Measurements from ENCODE around the gene ATP2B1. TPM values are rescaled to one million over a fixed set of nuclear protein-coding genes. Genes with fewer than 3 reads are reported as not detected.

The ATP2B1 gene
- total RNA-seq, 1 donor from 2014 or later, result 10.7 TPM

- Histone ChIP-seq H3K9me3 (replicated peaks) (no peaks in the 10 kb centered on the region), H3K4me1 (no peaks in the 10 kb centered on the region), H3K27ac (replicated peaks) (no peak overlapping the region), H3K27me3 (ENCODE audit: low read depth) (no peaks in the 10 kb centered on the region), H3K4me3 (no peak overlapping the region), H3K36me3 (peaks cover 10% of the 10 kb centered on the region)
- no peak for DNase-seq
- no peak for TF ChIP-seq CTCF (IDR thresholded peaks at IDR 0.05; ENCODE audit: borderline replicate concordance)
- intact Hi-C loops (cut with micrococcal nuclease), result no loop called here
Measured at GRCh38 chr12:89636776-89637160, 71.9 kb downstream of the ATP2B1 start.

- H3K9me3 ChIP-seq (replicated peaks), result no peaks in the 10 kb centered on the region
- DNase-seq, result no peak
- no peak overlapping the region for H3K27ac ChIP-seq (replicated peaks)
- intact Hi-C loops (cut with micrococcal nuclease), result no loop called here
- no peaks in the 10 kb centered on the region for H3K4me1 ChIP-seq
- no peak overlapping the region for H3K4me3 ChIP-seq
- TF ChIP-seq CTCF (IDR thresholded peaks at IDR 0.05; ENCODE audit: borderline replicate concordance), result no peak
- H3K36me3 ChIP-seq, result peaks cover 12% of the 10 kb centered on the region
- H3K27me3 ChIP-seq (ENCODE audit: low read depth), result no peaks in the 10 kb centered on the region
Measured at GRCh38 chr12:89636052-89636775, 72.4 kb downstream of the ATP2B1 start.

GRCh38 chr12:89634508-89634907 is 74.1 kb downstream of the ATP2B1 start:
- peaks cover 18% of the 10 kb centered on the region for H3K36me3 ChIP-seq
- no peaks in the 10 kb centered on the region for H3K27me3 ChIP-seq (ENCODE audit: low read depth)
- no peaks in the 10 kb centered on the region for H3K4me1 ChIP-seq
- TF ChIP-seq CTCF (IDR thresholded peaks at IDR 0.05; ENCODE audit: borderline replicate concordance), result no peak
- H3K9me3 ChIP-seq (replicated peaks), result no peaks in the 10 kb centered on the region
- no peak for DNase-seq
- intact Hi-C loops (cut with micrococcal nuclease), result no loop called here
- no peak overlapping the region for H3K4me3 ChIP-seq
- H3K27ac ChIP-seq (replicated peaks), result no peak overlapping the region

DNA sequence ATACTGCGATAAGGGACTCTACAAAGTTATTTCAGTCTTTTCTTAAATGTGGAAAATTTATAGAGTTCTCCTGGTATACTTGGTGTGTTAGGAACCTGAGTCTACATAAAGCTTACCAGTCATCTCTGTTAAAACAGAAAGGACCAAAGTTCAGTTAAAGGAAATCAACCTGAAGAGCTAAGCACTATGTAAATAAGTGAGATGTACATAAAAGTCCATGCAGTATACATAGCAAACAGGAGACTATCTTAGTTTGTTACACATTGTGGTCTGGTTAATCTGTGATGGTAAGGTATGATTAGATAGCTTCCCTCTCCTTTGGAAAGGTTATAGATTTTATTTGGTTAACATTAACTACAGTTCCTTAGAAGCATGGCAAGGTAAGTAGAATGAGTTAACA is 75.9 kb downstream of the ATP2B1 start:
- DNase-seq, result no peak
- Histone ChIP-seq H3K27ac (replicated peaks) (no peak overlapping the region), H3K36me3 (peaks cover 34% of the 10 kb centered on the region), H3K9me3 (replicated peaks) (no peaks in the 10 kb centered on the region), H3K27me3 (ENCODE audit: low read depth) (no peaks in the 10 kb centered on the region), H3K4me1 (no peaks in the 10 kb centered on the region), H3K4me3 (no peak overlapping the region)
- intact Hi-C loops (cut with micrococcal nuclease), result no loop called here
- no peak for TF ChIP-seq CTCF (IDR thresholded peaks at IDR 0.05; ENCODE audit: borderline replicate concordance)

- Histone ChIP-seq H3K36me3 (peaks cover 28% of the 10 kb centered on the region), H3K4me3 (no peak overlapping the region), H3K27me3 (ENCODE audit: low read depth) (no peaks in the 10 kb centered on the region), H3K27ac (replicated peaks) (no peak overlapping the region), H3K9me3 (replicated peaks) (no peaks in the 10 kb centered on the region), H3K4me1 (no peaks in the 10 kb centered on the region)
- DNase-seq, result no peak
- no peak for TF ChIP-seq CTCF (IDR thresholded peaks at IDR 0.05; ENCODE audit: borderline replicate concordance)
- intact Hi-C loops (cut with micrococcal nuclease), result no loop called here
Measured at GRCh38 chr12:89622115-89622514, 86.5 kb downstream of the ATP2B1 start.

All from left ventricle myocardium inferior (tissue), 1 donor.